NCI-H128 (cell line): Measurements from ENCODE around the gene CA10.

Experiments
- DNase-seq: peaks from one replicate; lab custom pipeline; 2025; ENCODE audit not compliant: unreplicated experiment; lab: John Stamatoyannopoulos, UW

The CA10 gene

GRCh38 chr17:51611585-51611984 is 546.9 kb downstream of the CA10 start:
- DNase-seq: no peak

- DNase-seq: no peak
Measured at GRCh38 chr17:51610834-51611233, 547.7 kb downstream of the CA10 start.

- no peak for DNase-seq
Measured at GRCh38 chr17:51610155-51610554, 548.4 kb downstream of the CA10 start.

DNA sequence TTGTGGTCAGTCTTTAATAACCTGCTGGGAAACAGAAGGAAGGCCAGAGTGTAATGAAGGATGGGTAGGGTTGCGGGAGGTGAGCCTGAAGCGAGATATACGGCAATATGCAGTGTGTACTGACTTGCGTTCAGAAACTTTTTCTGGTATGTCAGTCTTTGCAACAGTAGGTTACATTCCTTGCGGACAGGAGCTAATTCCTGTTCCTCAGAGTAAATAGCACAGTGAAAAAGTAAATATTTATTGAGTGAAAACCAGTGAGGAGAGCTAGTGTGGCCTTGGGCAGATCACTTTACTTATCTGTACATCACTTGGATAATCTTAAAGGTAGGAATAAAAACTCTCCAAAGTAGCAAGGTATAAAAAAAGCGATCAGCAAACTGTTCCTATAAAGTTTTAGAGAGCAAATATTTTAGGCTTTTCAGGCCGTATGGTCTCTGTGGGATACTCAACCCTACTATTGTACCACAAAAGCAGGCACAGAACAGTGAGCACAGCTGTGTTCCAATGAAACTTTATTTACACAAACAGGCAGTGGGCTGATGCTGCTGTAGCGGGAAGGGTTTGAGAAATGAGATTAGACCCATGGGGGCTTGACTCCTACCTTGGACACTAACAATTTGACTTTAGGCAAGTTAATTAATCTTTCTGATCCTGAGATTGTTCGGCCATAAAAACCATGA is 550.1 kb downstream of the CA10 start:
- DNase-seq: no peak

- DNase-seq: no peak
Measured at GRCh38 chr17:51607512-51607911, 551.0 kb downstream of the CA10 start.

DNA sequence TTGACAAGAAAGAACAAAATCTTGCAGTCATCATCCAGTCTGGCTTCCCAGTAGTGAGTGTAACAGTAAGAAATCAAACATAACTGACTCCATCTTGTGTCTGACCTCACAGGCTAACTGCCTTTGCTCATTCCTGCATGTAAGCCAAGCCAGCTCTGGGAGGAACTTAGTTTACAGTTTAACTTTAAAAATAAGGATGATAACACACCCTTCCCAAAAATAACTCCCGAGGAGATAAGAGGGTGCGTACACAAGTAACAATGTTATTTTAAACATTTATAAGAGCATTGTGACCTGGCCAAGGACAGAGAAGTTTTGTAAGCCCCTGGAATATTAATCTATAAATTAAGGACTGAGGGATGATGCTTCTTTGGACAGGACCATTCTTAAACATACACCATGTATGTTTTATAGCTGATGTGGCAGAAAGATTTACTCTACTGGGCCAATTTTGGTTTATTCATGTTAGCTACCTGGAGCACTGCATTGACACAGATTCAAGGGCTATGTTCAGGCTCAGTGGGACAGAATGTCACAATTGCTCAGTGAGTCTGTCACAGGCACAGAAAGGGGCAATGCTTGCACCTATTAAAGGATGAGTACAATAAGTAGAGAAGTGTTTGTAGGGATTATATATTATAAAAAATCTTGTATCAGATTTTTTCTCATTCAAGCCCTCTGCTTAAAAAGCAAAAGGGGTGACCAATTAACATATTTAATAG is 554.1 kb downstream of the CA10 start:
- DNase-seq: no peak

- DNase-seq: no peak
Measured at GRCh38 chr17:51601622-51602261, 556.8 kb downstream of the CA10 start.

- DNase-seq: no peak
Measured at GRCh38 chr17:51598824-51599223, 559.7 kb downstream of the CA10 start.

- no peak for DNase-seq
Measured at GRCh38 chr17:51597345-51597744, 561.2 kb downstream of the CA10 start.

GRCh38 chr17:51595826-51596398 is 562.6 kb downstream of the CA10 start:
- no peak for DNase-seq

GRCh38 chr17:51590071-51590656 is 568.4 kb downstream of the CA10 start:
- DNase-seq: no peak

DNA sequence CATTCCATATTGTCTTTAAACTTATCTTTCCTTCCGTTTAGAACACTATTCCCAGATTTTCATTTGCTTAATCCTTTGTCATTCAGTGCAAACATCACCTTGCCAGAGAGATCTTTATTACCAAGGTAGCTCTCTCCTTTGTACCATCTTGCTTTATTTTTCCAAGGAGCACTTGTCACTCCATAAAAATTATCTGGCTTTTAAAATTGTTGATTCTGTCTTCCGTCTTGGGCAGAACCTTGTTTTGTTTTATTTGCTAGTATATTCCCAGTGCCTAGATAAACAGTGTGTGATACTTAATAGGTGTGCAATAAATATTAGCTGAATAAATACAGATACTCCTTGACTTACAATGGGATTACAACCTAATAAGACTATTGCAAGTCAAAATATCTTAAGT is 570.5 kb downstream of the CA10 start:
- DNase-seq: no peak

DNA sequence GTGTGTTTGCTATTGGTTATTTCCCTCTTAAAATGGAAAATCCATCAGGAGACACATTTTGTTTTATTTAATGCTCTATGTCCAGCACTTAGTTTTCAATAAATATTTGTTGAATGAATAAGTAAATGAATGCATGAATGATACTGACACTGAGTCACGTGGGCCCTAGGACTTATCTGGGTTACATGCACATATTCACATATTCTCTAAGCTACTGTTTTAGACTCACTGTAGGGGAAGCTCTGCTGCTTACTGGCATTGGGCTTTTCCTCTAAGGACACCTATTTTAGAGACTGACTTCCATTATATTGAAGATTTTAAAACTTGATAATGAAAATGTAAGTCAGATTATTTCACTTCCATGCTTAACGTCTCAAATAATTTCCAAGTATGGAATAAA is 571.0 kb downstream of the CA10 start:
- DNase-seq: no peak

GRCh38 chr17:51585514-51586104 is 572.9 kb downstream of the CA10 start:
- no peak for DNase-seq

DNA sequence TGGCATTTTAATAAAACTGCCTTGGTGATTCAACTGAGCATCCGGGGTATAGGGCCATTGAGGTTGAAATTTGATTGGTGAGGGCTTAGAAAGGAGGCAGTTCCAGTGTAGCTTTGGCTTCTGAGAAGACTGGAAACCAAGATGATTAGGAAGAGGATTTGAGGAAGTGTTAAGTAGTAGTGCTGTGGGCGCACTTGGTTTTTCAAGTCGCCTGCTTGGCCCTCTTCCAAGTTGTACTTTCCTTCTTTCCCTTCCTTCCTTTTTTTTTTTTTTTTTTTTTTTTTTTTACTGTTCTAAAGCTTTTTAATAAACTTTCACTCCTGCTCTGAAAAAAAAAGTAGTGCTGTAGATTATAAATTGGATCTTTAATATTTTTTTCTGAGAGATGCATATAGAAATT is 577.6 kb downstream of the CA10 start:
- DNase-seq: no peak
